H9 (cell line): ENCODE results near the gene SYT2. TPM values are rescaled to one million over a fixed set of nuclear protein-coding genes. Genes with fewer than 3 reads are reported as not detected.

Experiments
- DNase-seq: peaks from one replicate; pipeline ENCODE4 v3.0.0-alpha.2; 2017
- H2AFZ ChIP-seq: one replicate; pipeline ENCODE4 v1.6.1; 2013; ENCODE audit warnings: mild to moderate bottlenecking, low read length, control low read depth, moderate library complexity
- H2AK5ac ChIP-seq: 2 replicates; pipeline ENCODE4 v1.6.1; 2013; ENCODE audit warnings: low read length, control low read depth, mixed read lengths; ENCODE audit not compliant: insufficient read length
- H2BK120ac ChIP-seq: one replicate; pipeline ENCODE4 v1.6.1; 2013; ENCODE audit warnings: low read depth, mild to moderate bottlenecking, low read length, control low read depth, inconsistent platforms; ENCODE audit not compliant: poor library complexity, severe bottlenecking
- H2BK12ac ChIP-seq: 2 replicates; pipeline ENCODE4 v1.6.1; 2013; ENCODE audit warnings: low read length, control low read depth, mixed read lengths, low read depth; ENCODE audit not compliant: insufficient read length
- H2BK15ac ChIP-seq: 2 replicates; pipeline ENCODE4 v1.6.1; 2013; ENCODE audit warnings: low read depth, low read length, control low read depth
- H2BK20ac ChIP-seq: one replicate; pipeline ENCODE4 v1.6.1; 2013; ENCODE audit warnings: low read depth, mild to moderate bottlenecking, low read length, control low read depth, inconsistent platforms; ENCODE audit not compliant: poor library complexity, severe bottlenecking
- H2BK5ac ChIP-seq: 2 replicates; pipeline ENCODE4 v1.6.1; 2013; ENCODE audit warnings: low read length, control low read depth, mixed read lengths; ENCODE audit not compliant: insufficient read length
- H3K14ac ChIP-seq: 2 replicates; pipeline ENCODE4 v1.6.1; 2013; ENCODE audit warnings: low read length, control low read depth; ENCODE audit not compliant: insufficient read depth
- H3K18ac ChIP-seq: 2 replicates; pipeline ENCODE4 v1.6.1; 2013; ENCODE audit warnings: low read depth, mild to moderate bottlenecking, mixed read lengths, low read length, control low read depth; ENCODE audit not compliant: insufficient read length
- H3K23ac ChIP-seq: 2 replicates; pipeline ENCODE4 v1.6.1; 2013; ENCODE audit warnings: low read length, control low read depth, mixed read lengths, low read depth; ENCODE audit not compliant: insufficient read length
- H3K23me2 ChIP-seq: 2 replicates; pipeline ENCODE4 v1.6.1; 2013; ENCODE audit warnings: low read depth, mild to moderate bottlenecking, mixed read lengths, low read length, control low read depth; ENCODE audit not compliant: insufficient read length, poor library complexity, severe bottlenecking
- H3K27ac ChIP-seq: 2 replicates; pipeline ENCODE4 v1.5.1; 2013; ENCODE audit warnings: low read length, control low read depth, mixed read lengths, low read depth; ENCODE audit not compliant: insufficient read length
- H3K27me3 ChIP-seq: 2 replicates; pipeline ENCODE4 v1.6.1; 2013; ENCODE audit warnings: low read length, control low read depth, inconsistent platforms; ENCODE audit not compliant: insufficient read depth
- H3K4ac ChIP-seq: 2 replicates; pipeline ENCODE4 v1.6.1; 2013; ENCODE audit warnings: low read depth, mild to moderate bottlenecking, control low read depth, inconsistent platforms, low read length, moderate library complexity
- H3K4me1 ChIP-seq: 2 replicates; pipeline ENCODE4 v1.6.1; 2013; ENCODE audit warnings: low read length, control low read depth, inconsistent platforms; ENCODE audit not compliant: insufficient read depth
- H3K4me2 ChIP-seq: 2 replicates; pipeline ENCODE4 v1.6.1; 2013; ENCODE audit warnings: low read length, control low read depth, mixed read lengths; ENCODE audit not compliant: insufficient read length, insufficient read depth
- H3K56ac ChIP-seq: 2 replicates; pipeline ENCODE4 v1.6.1; 2013; ENCODE audit warnings: low read depth, mild to moderate bottlenecking, mixed read lengths, low read length, control low read depth; ENCODE audit not compliant: insufficient read length
- H3K79me1 ChIP-seq: 2 replicates; pipeline ENCODE4 v1.6.1; 2013; ENCODE audit warnings: low read depth, mild to moderate bottlenecking, moderate library complexity, low read length, control low read depth, inconsistent platforms; ENCODE audit not compliant: insufficient read depth, poor library complexity, severe bottlenecking
- H3K79me2 ChIP-seq: 2 replicates; pipeline ENCODE4 v1.6.1; 2013; ENCODE audit warnings: low read length, control low read depth, inconsistent platforms; ENCODE audit not compliant: insufficient read depth
- H3K9ac ChIP-seq: 2 replicates; pipeline ENCODE4 v1.6.1; 2013; ENCODE audit warnings: low read length, control low read depth, mixed read lengths; ENCODE audit not compliant: insufficient read length; ENCODE audit errors: extremely low read depth
- H3K9me3 ChIP-seq: one replicate; pipeline ENCODE4 v1.6.1; 2013; ENCODE audit warnings: low read depth, low read length, inconsistent platforms; ENCODE audit not compliant: control insufficient read depth
- H3T11ph ChIP-seq: one replicate; pipeline ENCODE4 v1.6.1; 2013; ENCODE audit warnings: mild to moderate bottlenecking, low read length, control low read depth, inconsistent platforms
- H4K20me1 ChIP-seq: one replicate; pipeline ENCODE4 v1.6.1; 2013; ENCODE audit not compliant: control insufficient read depth, insufficient read length, insufficient read depth
- H4K5ac ChIP-seq: 2 replicates; pipeline ENCODE4 v1.6.1; 2013; ENCODE audit warnings: low read depth, mild to moderate bottlenecking, mixed read lengths, low read length, control low read depth; ENCODE audit not compliant: insufficient read length
- H4K8ac ChIP-seq: replicated peaks from 2 replicates; pipeline ENCODE4 v1.6.1; 2013; ENCODE audit warnings: low read length, control low read depth, mixed read lengths, low read depth; ENCODE audit not compliant: insufficient read length
- H4K91ac ChIP-seq: 2 replicates; pipeline ENCODE4 v1.6.1; 2013; ENCODE audit warnings: low read depth, mild to moderate bottlenecking, moderate library complexity, mixed read lengths, low read length, control low read depth; ENCODE audit not compliant: insufficient read length
- H3K27ac Mint-ChIP-seq, 3 experiments: 2 replicates in 2 of 3; 3 replicates in 1 of 3; pipeline ENCODE4 v1.8.0; 2020 to 2021; ENCODE audit warnings: mixed read lengths in 3 of 3, mild to moderate bottlenecking in 1 of 3, moderate library complexity in 1 of 3
- H3K27me3 Mint-ChIP-seq: 2 replicates; pipeline ENCODE4 v1.8.0; 2021; ENCODE audit warnings: low read depth, mild to moderate bottlenecking, moderate library complexity, mixed read lengths
- H3K36me3 Mint-ChIP-seq, 3 experiments: 2 replicates in 2 of 3; 3 replicates in 1 of 3; pipeline ENCODE4 v1.8.0; 2020 to 2021; ENCODE audit warnings: low read depth in 3 of 3, mixed read lengths in 3 of 3; ENCODE audit not compliant: insufficient read depth in 1 of 3
- H3K4me1 Mint-ChIP-seq, 2 experiments: 2 replicates each; pipeline ENCODE4 v1.8.0; 2020; ENCODE audit warnings: mixed read lengths in 2 of 2
- H3K4me3 Mint-ChIP-seq, 2 experiments: 2 replicates in 1 of 2; 3 replicates in 1 of 2; pipeline ENCODE4 v1.8.0; 2020 to 2021; ENCODE audit warnings: mild to moderate bottlenecking in 2 of 2, mixed read lengths in 2 of 2, moderate library complexity in 1 of 2
- H3K9me3 Mint-ChIP-seq, 2 experiments: 2 replicates in 1 of 2; 3 replicates in 1 of 2; pipeline ENCODE4 v1.8.0; 2020; ENCODE audit warnings: mild to moderate bottlenecking in 2 of 2, mixed read lengths in 2 of 2, moderate library complexity in 1 of 2
- WGBS: extraction: QIAGEN DNeasy Blood & Tissue Kit; methylation state at CpG from one replicate; pipeline ENCODE4 v1.1.7; 2013; ENCODE audit warnings: missing lambda C conversion rate, low lambda C conversion rate, mixed read lengths; ENCODE audit not compliant: insufficient read length; ENCODE audit errors: extremely low coverage; 5-methylcytosine and 5-hydroxymethylcytosine counted together
- total RNA-seq: library from RNA; stranded (reverse); gene quantifications from 2 replicates; pipeline ENCODE4 v1.2.1, GENCODE V29; 2021
- TF ChIP-seq, protein P1 (sequence below): fragments of 200-600 bp; sonication (generic); conservative IDR thresholded peaks from 3 replicates; pipeline ENCODE4 v1.8.0; 2021; ENCODE audit warnings: antibody characterized with exemption, mild to moderate bottlenecking

SYT2 gene
- total RNA-seq, 1 experiment from 2014 or later: 3.3 TPM

DNA sequence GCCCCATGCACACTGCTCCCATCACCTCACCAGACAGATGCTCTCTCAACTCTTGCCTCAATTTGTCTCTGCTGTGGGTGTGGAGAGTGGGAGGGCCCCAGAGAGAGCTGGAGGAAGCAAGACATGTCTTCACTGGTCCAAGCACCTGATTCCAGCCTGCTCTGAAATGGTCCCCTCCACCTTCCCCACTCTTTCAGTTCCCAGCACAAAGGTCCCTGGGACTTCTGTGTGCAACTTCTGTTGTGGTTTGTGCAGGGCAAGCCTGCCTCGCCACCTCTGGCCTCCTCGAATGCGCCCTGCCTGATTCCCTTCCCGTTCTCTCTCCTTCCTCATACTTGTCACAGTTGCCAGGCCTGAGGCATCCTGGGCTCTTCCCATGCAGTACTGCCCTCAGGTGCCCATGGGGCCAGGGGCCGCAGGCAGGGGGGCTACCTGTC is 119.3 kb downstream of the SYT2 start:
- H3K56ac ChIP-seq: no peak overlapping the region
- no peaks in the 10 kb centered on the region for H3K79me2 ChIP-seq
- H3K4me1 Mint-ChIP-seq: peaks cover 2 to 15% of the 10 kb centered on the region in 2 experiments; a peak in 3 of 4 replicates
- H3K23ac ChIP-seq: no peak overlapping the region
- H3K4me1 ChIP-seq: no peaks in the 10 kb centered on the region
- H3T11ph ChIP-seq: no peak overlapping the region
- no peak overlapping the region for H2BK5ac ChIP-seq
- H2AFZ ChIP-seq: no peak overlapping the region
- H3K4me3 Mint-ChIP-seq: no peak overlapping the region
- H4K91ac ChIP-seq: no peak overlapping the region
- H2BK12ac ChIP-seq: no peak overlapping the region
- peaks cover 3% of the 10 kb centered on the region for H3K27me3 Mint-ChIP-seq
- H3K18ac ChIP-seq: no peak overlapping the region
- H4K5ac ChIP-seq: no peak overlapping the region
- no peak overlapping the region; the same call in 1 of the 2 replicates for H2BK15ac ChIP-seq
- TF ChIP-seq, protein P1, sequence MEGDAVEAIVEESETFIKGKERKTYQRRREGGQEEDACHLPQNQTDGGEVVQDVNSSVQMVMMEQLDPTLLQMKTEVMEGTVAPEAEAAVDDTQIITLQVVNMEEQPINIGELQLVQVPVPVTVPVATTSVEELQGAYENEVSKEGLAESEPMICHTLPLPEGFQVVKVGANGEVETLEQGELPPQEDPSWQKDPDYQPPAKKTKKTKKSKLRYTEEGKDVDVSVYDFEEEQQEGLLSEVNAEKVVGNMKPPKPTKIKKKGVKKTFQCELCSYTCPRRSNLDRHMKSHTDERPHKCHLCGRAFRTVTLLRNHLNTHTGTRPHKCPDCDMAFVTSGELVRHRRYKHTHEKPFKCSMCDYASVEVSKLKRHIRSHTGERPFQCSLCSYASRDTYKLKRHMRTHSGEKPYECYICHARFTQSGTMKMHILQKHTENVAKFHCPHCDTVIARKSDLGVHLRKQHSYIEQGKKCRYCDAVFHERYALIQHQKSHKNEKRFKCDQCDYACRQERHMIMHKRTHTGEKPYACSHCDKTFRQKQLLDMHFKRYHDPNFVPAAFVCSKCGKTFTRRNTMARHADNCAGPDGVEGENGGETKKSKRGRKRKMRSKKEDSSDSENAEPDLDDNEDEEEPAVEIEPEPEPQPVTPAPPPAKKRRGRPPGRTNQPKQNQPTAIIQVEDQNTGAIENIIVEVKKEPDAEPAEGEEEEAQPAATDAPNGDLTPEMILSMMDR: no peak
- H4K8ac ChIP-seq: no peak overlapping the region
- no peak overlapping the region for H3K27ac ChIP-seq
- H3K4ac ChIP-seq: no peak overlapping the region
- H3K14ac ChIP-seq: no peak overlapping the region
- H3K27ac Mint-ChIP-seq: no peak overlapping the region; a peak in 1 of 7 replicates
- no peak for DNase-seq
- H4K20me1 ChIP-seq: no peaks in the 10 kb centered on the region
- no CpG with 5 or more reads among the region's 5 CpGs for WGBS
- no peak overlapping the region for H2BK20ac ChIP-seq
- no peaks in the 10 kb centered on the region for H3K9me3 Mint-ChIP-seq
- H3K4me2 ChIP-seq: no peak overlapping the region
- H3K27me3 ChIP-seq: no peaks in the 10 kb centered on the region
- H2AK5ac ChIP-seq: no peak overlapping the region
- H2BK120ac ChIP-seq: no peak overlapping the region
- H3K36me3 Mint-ChIP-seq: no peaks in the 10 kb centered on the region; a peak in 3 of 7 replicates
- no peaks in the 10 kb centered on the region for H3K9me3 ChIP-seq
- no peak overlapping the region for H3K9ac ChIP-seq
- H3K79me1 ChIP-seq: no peaks in the 10 kb centered on the region
- no peaks in the 10 kb centered on the region for H3K23me2 ChIP-seq
